BJ (cell line): ENCODE data around the gene SV2C. TPM values are rescaled to one million over a fixed set of nuclear protein-coding genes. Genes with fewer than 3 reads are reported as not detected.
"Not testable (repeated sequence)": the region's sequence is repeated elsewhere in the genome, so short reads cannot be mapped to it uniquely, and the experiment has no call there.

ENCODE experiments used
- CTCF ChIA-PET: fragments of 350-600 bp; formaldehyde crosslinking; extraction: SDS; loops from one replicate; lab custom pipeline; 2021; ENCODE audit warnings: antibody characterized with exemption, inconsistent platforms; lab: Yijun Ruan, JAX
- POLR2A ChIA-PET: fragments of 300-600 bp; sonication (Branson Sonifier 250); formaldehyde crosslinking; extraction: SDS; loops from one replicate; lab custom pipeline; 2021; ENCODE audit warnings: antibody characterized with exemption; lab: Charles Lee
- DNase-seq: peaks from one replicate; pipeline ENCODE4 v3.0.0-alpha.2; 2011; ENCODE audit warnings: low read depth
- H3K27me3 ChIP-seq: 2 replicates; pipeline ENCODE4 v1.6.0; 2011; ENCODE audit warnings: low read length; ENCODE audit not compliant: control insufficient read depth, insufficient read depth
- H3K36me3 ChIP-seq: 2 replicates; pipeline ENCODE4 v1.5.1; 2011; ENCODE audit warnings: low read length; ENCODE audit not compliant: control insufficient read depth, insufficient read depth
- H3K4me3 ChIP-seq: 2 replicates; pipeline ENCODE4 v1.5.1; 2011; ENCODE audit warnings: low read depth, mild to moderate bottlenecking, control low read depth, low read length
- polyA plus RNA-seq: library from polyadenylated mRNA; depleted of rRNA; stranded (reverse); fragments of >200 nt; gene quantifications from 2 replicates; pipeline ENCODE4 v1.2.3, GENCODE V29; 2011
- TF ChIP-seq, protein P1 (sequence below): IDR thresholded peaks from 2 replicates; pipeline ENCODE4 v1.5.1; 2011; ENCODE audit warnings: low read depth, mild to moderate bottlenecking, control low read depth, inconsistent platforms, low read length, moderate library complexity; ENCODE audit not compliant: insufficient read depth

Gene SV2C
- polyA plus RNA-seq, 1 experiment: not detected

DNA sequence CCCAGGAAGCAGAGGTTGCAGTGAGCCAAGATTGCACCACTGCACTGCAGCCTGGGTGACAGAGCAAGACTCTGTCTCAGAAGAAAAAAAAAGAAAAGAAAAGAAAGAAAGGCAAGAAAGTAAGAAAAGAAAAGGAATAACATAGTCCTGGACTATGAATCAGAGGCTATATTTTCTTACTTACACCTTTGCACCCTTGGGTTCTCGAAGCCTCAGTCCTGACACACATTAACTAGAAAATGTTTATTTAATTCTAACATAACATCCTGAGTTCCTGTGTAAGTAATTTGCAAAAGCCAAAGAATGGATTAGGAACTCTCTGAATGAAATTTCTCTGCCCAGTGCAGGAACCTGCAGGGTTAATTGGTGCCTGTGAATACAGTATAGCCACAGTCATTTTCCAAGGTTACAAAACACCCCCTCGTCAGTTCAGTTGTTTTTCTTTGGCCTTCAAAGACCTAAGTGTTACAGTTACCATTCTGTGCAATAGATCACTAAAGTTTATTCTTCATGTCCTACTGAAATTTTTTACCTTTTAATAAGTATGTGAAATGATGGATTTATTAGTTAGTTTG lies 147.6 kb downstream of the SV2C start:
- ChIA-PET CTCF (no interaction called here), POLR2A (no interaction called here)
- no peak for DNase-seq
- TF ChIP-seq, protein P1, sequence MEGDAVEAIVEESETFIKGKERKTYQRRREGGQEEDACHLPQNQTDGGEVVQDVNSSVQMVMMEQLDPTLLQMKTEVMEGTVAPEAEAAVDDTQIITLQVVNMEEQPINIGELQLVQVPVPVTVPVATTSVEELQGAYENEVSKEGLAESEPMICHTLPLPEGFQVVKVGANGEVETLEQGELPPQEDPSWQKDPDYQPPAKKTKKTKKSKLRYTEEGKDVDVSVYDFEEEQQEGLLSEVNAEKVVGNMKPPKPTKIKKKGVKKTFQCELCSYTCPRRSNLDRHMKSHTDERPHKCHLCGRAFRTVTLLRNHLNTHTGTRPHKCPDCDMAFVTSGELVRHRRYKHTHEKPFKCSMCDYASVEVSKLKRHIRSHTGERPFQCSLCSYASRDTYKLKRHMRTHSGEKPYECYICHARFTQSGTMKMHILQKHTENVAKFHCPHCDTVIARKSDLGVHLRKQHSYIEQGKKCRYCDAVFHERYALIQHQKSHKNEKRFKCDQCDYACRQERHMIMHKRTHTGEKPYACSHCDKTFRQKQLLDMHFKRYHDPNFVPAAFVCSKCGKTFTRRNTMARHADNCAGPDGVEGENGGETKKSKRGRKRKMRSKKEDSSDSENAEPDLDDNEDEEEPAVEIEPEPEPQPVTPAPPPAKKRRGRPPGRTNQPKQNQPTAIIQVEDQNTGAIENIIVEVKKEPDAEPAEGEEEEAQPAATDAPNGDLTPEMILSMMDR: no peak
- no peak overlapping the region for H3K4me3 ChIP-seq
- no peaks in the 10 kb centered on the region for H3K27me3 ChIP-seq
- H3K36me3 ChIP-seq: no peaks in the 10 kb centered on the region

DNA sequence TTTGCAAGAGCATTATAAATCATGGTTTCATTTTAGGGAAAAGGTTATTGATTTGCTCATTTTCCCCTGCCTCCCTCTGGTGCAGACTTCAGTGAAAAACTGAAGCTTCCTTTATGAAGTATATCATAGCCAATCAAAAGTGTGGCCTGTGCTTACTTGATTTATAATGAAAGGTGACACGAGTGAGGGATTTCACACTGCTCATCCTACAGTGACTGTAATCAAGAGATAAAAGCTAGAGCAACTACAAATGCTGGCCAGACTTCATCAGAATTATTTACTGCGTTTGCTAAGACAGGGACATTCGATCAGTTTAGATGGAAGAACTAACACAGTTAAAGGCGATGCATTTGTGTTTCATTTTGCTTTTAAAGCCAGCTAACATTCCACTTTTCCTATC lies 151.5 kb downstream of the SV2C start:
- Histone ChIP-seq H3K36me3 (no peaks in the 10 kb centered on the region), H3K27me3 (no peaks in the 10 kb centered on the region), H3K4me3 (no peak overlapping the region)
- TF ChIP-seq, protein P1: no peak
- ChIA-PET CTCF (no interaction called here), POLR2A (no interaction called here)
- no peak for DNase-seq

DNA sequence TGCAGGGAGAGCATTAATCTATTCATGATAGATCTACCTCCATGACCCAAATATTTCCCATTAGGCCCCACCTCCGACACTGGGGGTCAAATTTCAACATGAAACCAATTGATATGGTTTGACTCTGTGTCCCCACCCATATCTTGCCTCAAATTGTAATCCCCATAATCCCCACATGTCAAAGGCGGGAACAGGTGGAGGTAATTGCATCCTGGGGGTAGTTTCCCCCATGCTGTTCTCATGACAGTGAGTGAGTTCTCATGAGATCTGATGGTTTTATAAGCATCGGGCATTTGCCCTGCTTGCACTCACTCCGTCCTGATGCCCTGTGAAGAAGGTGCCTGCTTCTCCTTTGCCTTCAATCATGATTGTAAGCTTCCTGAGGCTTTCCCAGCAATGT lies 153.5 kb downstream of the SV2C start:
- H3K27me3 ChIP-seq: no peaks in the 10 kb centered on the region
- POLR2A ChIA-PET: no interaction called here
- H3K4me3 ChIP-seq: no peak overlapping the region
- no peaks in the 10 kb centered on the region for H3K36me3 ChIP-seq
- TF ChIP-seq, protein P1: no peak
- no peak for DNase-seq
- CTCF ChIA-PET: no interaction called here

DNA sequence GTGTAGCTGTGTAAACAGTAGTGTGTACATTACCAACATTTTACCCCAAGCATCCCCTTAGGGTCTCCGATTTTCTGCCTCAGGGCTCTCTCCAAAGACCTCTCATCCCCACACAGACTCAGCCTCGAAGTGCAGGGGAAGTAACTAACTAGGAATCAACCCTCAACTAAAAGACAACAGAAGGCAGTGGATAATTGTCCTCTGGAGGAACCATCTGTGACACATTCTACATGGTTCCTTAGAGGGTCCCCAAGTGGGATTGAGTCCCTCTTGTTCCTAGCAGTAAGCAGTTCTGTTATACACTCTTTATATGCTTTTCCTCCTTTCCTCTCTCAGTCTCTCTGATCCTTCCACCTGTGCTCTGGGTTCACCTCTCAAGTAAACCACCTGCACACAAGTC lies 157.2 kb downstream of the SV2C start:
- TF ChIP-seq, protein P1: no peak
- no peaks in the 10 kb centered on the region for H3K36me3 ChIP-seq
- DNase-seq: no peak
- ChIA-PET POLR2A (no interaction called here), CTCF (no interaction called here)
- H3K27me3 ChIP-seq: no peaks in the 10 kb centered on the region
- H3K4me3 ChIP-seq: no peak overlapping the region

DNA sequence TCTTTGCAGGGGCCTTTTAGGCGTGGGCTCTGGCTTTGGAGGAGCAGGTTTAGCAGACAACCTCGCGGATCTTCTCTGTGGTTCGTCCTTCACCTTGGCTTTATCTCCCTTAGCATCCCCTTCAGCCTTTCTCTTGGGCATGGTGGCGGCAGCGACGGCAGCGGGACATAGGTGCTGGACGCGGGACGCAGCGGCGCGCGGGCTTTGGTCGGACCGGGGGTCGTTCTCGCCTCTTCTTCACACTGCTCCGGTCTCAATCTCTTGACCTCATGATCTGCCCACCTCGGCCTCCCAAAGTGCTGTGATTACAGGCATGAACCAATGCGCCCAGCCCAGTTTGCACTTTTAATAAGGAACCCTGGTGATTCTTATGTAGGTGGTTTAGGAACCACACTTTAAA lies 159.0 kb downstream of the SV2C start:
- CTCF ChIA-PET, DNase-seq, H3K4me3 ChIP-seq, POLR2A ChIA-PET, H3K36me3 ChIP-seq, H3K27me3 ChIP-seq: not testable (repeated sequence)

DNA sequence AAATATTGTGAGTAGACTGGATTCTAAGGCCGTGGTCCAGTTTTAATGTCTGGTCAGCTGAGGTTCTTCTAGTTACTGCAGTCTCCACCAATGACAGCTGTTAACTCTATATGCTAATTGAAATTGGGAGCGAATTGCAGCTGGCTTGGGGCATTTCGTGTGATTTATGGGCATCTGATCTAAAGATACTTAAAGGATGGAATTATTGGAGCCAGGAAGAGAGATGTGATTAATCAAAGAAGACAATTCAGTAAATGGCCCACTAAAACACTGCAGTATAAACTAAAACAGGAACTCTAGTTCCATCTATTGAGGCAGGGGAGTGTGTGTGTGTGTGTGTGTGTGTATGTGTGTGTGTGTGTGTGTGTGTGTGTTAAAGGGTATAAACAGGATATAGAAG lies 162.4 kb downstream of the SV2C start:
- POLR2A ChIA-PET: no interaction called here
- H3K36me3 ChIP-seq: no peaks in the 10 kb centered on the region
- no peak overlapping the region for H3K4me3 ChIP-seq
- TF ChIP-seq, protein P1: no peak
- CTCF ChIA-PET: interaction anchor here (0.7 kb wide), 1 partner anchor 18 kb away, joined by 3 read pairs; no protein-coding TSS in a partner anchor
- no peaks in the 10 kb centered on the region for H3K27me3 ChIP-seq
- no peak for DNase-seq
